Measurements from ENCODE around the gene FADS2. TPM values are rescaled to one million over a fixed set of nuclear protein-coding genes. Genes with fewer than 3 reads are reported as not detected.

The FADS2 gene
- total RNA-seq, 1 experiment from 2014 or later, result 19.2 TPM

DNA sequence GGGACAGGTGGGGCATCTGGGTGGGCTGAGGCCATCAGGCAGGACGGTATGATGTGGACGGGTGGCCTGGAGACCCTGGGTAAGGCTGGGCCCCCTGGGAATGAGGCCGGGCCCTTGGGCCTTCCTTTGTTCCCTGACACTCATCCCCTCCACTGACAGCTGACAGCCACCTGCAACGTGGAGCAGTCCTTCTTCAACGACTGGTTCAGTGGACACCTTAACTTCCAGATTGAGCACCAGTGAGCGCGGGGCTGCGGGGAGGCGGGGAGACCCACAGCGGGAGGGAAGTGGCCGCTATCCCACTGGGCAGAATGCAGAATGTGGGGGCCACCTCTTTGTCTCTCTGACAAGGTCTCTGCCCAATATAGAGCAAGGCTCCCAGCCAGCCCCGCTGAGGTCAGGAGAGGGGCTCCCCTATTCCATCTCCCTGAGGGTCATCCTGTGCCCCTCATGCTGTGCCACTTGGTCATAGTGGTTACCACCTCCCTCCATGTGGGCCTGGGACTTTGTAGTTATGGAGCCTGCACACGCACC is 35.5 kb downstream of the FADS2 start:
- H3K27me3 Mint-ChIP-seq (ENCODE audit: unreplicated experiment), result no peaks in the 10 kb centered on the region
- TF ChIP-seq, protein P1, sequence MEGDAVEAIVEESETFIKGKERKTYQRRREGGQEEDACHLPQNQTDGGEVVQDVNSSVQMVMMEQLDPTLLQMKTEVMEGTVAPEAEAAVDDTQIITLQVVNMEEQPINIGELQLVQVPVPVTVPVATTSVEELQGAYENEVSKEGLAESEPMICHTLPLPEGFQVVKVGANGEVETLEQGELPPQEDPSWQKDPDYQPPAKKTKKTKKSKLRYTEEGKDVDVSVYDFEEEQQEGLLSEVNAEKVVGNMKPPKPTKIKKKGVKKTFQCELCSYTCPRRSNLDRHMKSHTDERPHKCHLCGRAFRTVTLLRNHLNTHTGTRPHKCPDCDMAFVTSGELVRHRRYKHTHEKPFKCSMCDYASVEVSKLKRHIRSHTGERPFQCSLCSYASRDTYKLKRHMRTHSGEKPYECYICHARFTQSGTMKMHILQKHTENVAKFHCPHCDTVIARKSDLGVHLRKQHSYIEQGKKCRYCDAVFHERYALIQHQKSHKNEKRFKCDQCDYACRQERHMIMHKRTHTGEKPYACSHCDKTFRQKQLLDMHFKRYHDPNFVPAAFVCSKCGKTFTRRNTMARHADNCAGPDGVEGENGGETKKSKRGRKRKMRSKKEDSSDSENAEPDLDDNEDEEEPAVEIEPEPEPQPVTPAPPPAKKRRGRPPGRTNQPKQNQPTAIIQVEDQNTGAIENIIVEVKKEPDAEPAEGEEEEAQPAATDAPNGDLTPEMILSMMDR (IDR thresholded peaks at IDR 0.05; ENCODE audit: unreplicated experiment), result no peak
- H3K9me3 Mint-ChIP-seq (ENCODE audit: low read depth, unreplicated experiment), result no peaks in the 10 kb centered on the region
- intact Hi-C loops (cut with micrococcal nuclease; ENCODE audit: unreplicated experiment), result no loop called here
- H3K27ac Mint-ChIP-seq (ENCODE audit: unreplicated experiment), result no peak overlapping the region
- CTCF ChIA-PET, result no interaction called here
- no peak for DNase-seq
- no peaks in the 10 kb centered on the region for H3K36me3 Mint-ChIP-seq (ENCODE audit: insufficient read depth, unreplicated experiment)
- BruUV-seq (replicated peaks), result no TSS peak
- no peak overlapping the region for H3K4me3 Mint-ChIP-seq (ENCODE audit: low read depth, unreplicated experiment)
- peaks cover 9% of the 10 kb centered on the region for H3K4me1 Mint-ChIP-seq (ENCODE audit: low read depth, unreplicated experiment)

DNA sequence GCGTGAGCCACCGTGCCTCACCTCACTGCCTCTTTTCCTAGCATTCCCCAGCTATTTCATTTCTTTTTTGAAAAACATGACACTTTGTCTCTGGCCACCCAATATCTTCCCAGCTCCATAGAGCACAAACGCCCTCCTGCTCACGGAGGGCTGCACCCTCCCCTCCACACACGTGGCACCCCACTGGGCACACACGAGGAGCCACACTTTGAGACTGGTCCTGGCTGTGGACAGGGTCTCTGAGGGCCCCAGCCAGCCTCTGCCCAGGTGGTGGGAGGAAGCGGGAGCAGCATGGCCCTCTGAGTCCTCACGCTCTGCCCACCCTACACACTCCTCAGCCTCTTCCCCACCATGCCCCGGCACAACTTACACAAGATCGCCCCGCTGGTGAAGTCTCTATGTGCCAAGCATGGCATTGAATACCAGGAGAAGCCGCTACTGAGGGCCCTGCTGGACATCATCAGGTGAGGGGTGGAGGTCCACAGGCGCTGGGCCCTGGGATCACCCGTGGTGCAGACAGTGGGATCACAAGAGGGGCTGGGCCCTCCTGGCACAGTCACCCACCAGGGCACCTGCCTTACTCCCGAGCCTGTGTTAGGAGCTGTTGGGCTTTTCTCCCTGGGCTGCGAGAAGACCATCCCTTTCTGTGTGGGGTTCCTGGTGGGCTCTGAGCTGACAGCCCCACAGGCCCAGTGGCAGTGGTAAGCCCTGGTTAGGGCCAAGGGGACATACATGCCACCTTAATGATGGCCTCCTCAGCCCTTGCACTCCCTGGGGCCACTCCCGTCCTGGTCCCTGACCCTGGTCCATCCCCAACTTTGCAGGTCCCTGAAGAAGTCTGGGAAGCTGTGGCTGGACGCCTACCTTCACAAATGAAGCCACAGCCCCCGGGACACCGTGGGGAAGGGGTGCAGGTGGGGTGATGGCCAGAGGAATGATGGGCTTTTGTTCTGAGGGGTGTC is 37.0 kb downstream of the FADS2 start:
- Mint-ChIP-seq H3K4me1 (ENCODE audit: low read depth, unreplicated experiment) (peaks cover 7% of the 10 kb centered on the region), H3K27me3 (ENCODE audit: unreplicated experiment) (no peaks in the 10 kb centered on the region), H3K36me3 (ENCODE audit: insufficient read depth, unreplicated experiment) (no peaks in the 10 kb centered on the region), H3K4me3 (ENCODE audit: low read depth, unreplicated experiment) (no peak overlapping the region), H3K27ac (ENCODE audit: unreplicated experiment) (no peak overlapping the region), H3K9me3 (ENCODE audit: low read depth, unreplicated experiment) (no peaks in the 10 kb centered on the region)
- CTCF ChIA-PET, result interaction anchor here (0.6 to 0.7 kb wide), 2 partner anchors 39 to 208 kb away, joined by 3 read pairs; no protein-coding TSS in a partner anchor
- TF ChIP-seq, protein P1 (IDR thresholded peaks at IDR 0.05; ENCODE audit: unreplicated experiment), result no peak
- intact Hi-C loops (cut with micrococcal nuclease; ENCODE audit: unreplicated experiment), result no loop called here
- no peak for DNase-seq
- no TSS peak for BruUV-seq (replicated peaks)

DNA sequence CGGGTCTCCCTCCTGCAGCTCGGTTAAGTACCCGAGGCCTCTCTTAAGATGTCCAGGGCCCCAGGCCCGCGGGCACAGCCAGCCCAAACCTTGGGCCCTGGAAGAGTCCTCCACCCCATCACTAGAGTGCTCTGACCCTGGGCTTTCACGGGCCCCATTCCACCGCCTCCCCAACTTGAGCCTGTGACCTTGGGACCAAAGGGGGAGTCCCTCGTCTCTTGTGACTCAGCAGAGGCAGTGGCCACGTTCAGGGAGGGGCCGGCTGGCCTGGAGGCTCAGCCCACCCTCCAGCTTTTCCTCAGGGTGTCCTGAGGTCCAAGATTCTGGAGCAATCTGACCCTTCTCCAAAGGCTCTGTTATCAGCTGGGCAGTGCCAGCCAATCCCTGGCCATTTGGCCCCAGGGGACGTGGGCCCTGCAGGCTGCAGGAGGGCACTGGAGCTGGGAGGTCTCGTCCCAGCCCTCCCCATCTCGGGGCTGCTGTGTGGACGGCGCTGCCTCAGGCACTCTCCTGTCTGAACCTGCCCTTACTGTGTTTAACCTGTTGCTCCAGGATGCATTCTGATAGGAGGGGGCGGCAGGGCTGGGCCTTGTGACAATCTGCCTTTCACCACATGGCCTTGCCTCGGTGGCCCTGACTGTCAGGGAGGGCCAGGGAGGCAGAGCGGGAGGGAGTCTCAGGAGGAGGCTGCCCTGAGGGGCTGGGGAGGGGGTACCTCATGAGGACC is 38.3 kb downstream of the FADS2 start:
- no TSS peak for BruUV-seq (replicated peaks)
- TF ChIP-seq, protein P1 (IDR thresholded peaks at IDR 0.05; ENCODE audit: unreplicated experiment), result no peak
- CTCF ChIA-PET, result interaction anchor here (0.6 kb wide), 2 partner anchors 38 to 237 kb away, joined by 3 read pairs; no protein-coding TSS in a partner anchor

DNA sequence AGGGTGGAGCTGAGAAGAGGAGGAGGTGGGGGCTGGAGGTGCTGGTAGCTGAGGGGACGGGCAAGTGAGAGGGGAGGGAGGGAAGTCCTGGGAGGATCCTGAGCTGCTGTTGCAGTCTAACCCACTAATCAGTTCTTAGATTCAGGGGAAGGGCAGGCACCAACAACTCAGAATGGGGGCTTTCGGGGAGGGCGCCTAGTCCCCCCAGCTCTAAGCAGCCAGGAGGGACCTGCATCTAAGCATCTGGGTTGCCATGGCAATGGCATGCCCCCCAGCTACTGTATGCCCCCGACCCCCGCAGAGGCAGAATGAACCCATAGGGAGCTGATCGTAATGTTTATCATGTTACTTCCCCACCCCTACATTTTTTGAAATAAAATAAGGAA is 38.9 kb downstream of the FADS2 start:
- Mint-ChIP-seq H3K4me1 (ENCODE audit: low read depth, unreplicated experiment) (peaks cover 8% of the 10 kb centered on the region), H3K9me3 (ENCODE audit: low read depth, unreplicated experiment) (no peaks in the 10 kb centered on the region), H3K27ac (ENCODE audit: unreplicated experiment) (no peak overlapping the region), H3K36me3 (ENCODE audit: insufficient read depth, unreplicated experiment) (no peaks in the 10 kb centered on the region), H3K4me3 (ENCODE audit: low read depth, unreplicated experiment) (no peak overlapping the region), H3K27me3 (ENCODE audit: unreplicated experiment) (no peaks in the 10 kb centered on the region)
- DNase-seq, result no peak
- intact Hi-C loops (cut with micrococcal nuclease; ENCODE audit: unreplicated experiment), result no loop called here
- CTCF ChIA-PET, result interaction anchor here (0.6 kb wide), 1 partner anchor 237 kb away, joined by 3 read pairs; no protein-coding TSS in a partner anchor
- no TSS peak for BruUV-seq (replicated peaks)
- TF ChIP-seq, protein P1 (IDR thresholded peaks at IDR 0.05; ENCODE audit: unreplicated experiment), result no peak

More for the DNA sequence above, 38.3 kb downstream of the FADS2 start:
- no peak overlapping the region for H3K4me3 Mint-ChIP-seq (ENCODE audit: low read depth, unreplicated experiment)
- H3K4me1 Mint-ChIP-seq (ENCODE audit: low read depth, unreplicated experiment), result peaks cover 7% of the 10 kb centered on the region
- no peak for DNase-seq
- intact Hi-C loops (cut with micrococcal nuclease; ENCODE audit: unreplicated experiment), result no loop called here
- H3K27ac Mint-ChIP-seq (ENCODE audit: unreplicated experiment), result no peak overlapping the region
- H3K9me3 Mint-ChIP-seq (ENCODE audit: low read depth, unreplicated experiment), result no peaks in the 10 kb centered on the region
- no peaks in the 10 kb centered on the region for H3K36me3 Mint-ChIP-seq (ENCODE audit: insufficient read depth, unreplicated experiment)
- no peaks in the 10 kb centered on the region for H3K27me3 Mint-ChIP-seq (ENCODE audit: unreplicated experiment)

Measured in Calu3 (cell line).